ENCODE measurements around the gene RAPGEF4. TPM values are rescaled to one million over a fixed set of nuclear protein-coding genes. Genes with fewer than 3 reads are reported as not detected.

The RAPGEF4 gene
- total RNA-seq, 1 experiment from 2014 or later: 0.98 TPM

DNA sequence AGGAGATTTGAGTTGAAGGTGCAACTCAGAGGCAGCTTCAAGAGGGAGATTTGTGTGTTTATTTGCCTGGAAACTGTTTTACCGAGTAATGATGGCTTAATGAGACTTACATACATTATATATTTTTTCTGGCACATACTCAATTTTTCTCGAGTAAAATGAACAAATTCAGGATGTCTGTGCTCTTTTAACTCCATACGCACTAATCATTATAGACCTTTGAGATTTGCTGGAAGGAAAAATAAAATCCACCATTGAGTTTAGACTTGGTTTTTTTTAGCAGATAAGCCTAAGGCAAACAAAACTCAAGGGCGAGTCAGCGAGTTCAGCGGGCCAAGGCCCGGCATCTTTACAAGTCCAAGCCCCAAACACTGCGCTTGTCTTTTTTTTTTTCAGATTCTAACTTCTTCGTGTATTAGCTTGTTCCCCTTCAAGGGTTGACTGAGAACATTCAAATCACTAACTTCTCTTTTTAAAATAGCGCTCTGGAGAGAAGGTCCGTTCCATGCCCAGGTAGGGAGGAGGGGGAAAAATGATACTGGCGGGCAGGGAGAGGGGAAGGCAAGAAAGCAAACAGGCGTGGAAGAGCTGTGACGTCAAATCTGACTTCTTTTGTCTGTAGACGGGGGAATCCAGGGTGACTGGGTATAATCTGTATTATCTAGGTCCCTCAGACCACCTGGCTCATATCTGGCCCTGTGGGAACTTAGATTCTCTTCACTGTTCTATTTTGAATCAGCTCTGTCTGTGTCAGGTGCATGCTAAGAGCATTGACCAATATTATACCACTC lies 267.3 kb downstream of the RAPGEF4 start:
- H3K36me3 Mint-ChIP-seq (ENCODE audit: insufficient read depth, unreplicated experiment): no peaks in the 10 kb centered on the region
- ChIA-PET CTCF (no interaction called here), POLR2A (interaction anchor here (0.6 kb wide), 1 partner anchor 73 kb away, joined by 4 read pairs; no protein-coding TSS in a partner anchor)
- no TSS peak for BruUV-seq (replicated peaks)
- H3K9me3 Mint-ChIP-seq (ENCODE audit: unreplicated experiment): peaks cover 6% of the 10 kb centered on the region
- TF ChIP-seq, protein P1, sequence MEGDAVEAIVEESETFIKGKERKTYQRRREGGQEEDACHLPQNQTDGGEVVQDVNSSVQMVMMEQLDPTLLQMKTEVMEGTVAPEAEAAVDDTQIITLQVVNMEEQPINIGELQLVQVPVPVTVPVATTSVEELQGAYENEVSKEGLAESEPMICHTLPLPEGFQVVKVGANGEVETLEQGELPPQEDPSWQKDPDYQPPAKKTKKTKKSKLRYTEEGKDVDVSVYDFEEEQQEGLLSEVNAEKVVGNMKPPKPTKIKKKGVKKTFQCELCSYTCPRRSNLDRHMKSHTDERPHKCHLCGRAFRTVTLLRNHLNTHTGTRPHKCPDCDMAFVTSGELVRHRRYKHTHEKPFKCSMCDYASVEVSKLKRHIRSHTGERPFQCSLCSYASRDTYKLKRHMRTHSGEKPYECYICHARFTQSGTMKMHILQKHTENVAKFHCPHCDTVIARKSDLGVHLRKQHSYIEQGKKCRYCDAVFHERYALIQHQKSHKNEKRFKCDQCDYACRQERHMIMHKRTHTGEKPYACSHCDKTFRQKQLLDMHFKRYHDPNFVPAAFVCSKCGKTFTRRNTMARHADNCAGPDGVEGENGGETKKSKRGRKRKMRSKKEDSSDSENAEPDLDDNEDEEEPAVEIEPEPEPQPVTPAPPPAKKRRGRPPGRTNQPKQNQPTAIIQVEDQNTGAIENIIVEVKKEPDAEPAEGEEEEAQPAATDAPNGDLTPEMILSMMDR (IDR thresholded peaks at IDR 0.05; ENCODE audit: insufficient read depth in 1 of 2, low read depth in 1 of 2, low read length in 1 of 2, severe bottlenecking in 1 of 2, unreplicated experiment in 1 of 2): no peak
- intact Hi-C loops (cut with micrococcal nuclease; ENCODE audit: unreplicated experiment): no loop called here
- H3K4me1 ChIP-seq: no peaks in the 10 kb centered on the region
- peaks cover 21% of the 10 kb centered on the region for H3K4me1 Mint-ChIP-seq (ENCODE audit: low read depth, unreplicated experiment)
- H3K27me3 Mint-ChIP-seq (ENCODE audit: insufficient read depth, unreplicated experiment): peaks cover 2% of the 10 kb centered on the region
- H3K36me3 ChIP-seq (ENCODE audit: control insufficient read depth, insufficient read depth, low read length): no peaks in the 10 kb centered on the region
- H3K4me3 Mint-ChIP-seq (ENCODE audit: unreplicated experiment): peak overlapping the region; percentile 62
- peak overlapping the region; percentile 49 for H3K27ac Mint-ChIP-seq (ENCODE audit: unreplicated experiment)
- no peak overlapping the region for H3K4me3 ChIP-seq (ENCODE audit: low read depth, low read length)
- H3K27me3 ChIP-seq (replicated peaks; ENCODE audit: control insufficient read depth, insufficient read depth, low read length): no peaks in the 10 kb centered on the region
- no peaks in the 10 kb centered on the region for H3K9me3 ChIP-seq
- no peak for DNase-seq

DNA sequence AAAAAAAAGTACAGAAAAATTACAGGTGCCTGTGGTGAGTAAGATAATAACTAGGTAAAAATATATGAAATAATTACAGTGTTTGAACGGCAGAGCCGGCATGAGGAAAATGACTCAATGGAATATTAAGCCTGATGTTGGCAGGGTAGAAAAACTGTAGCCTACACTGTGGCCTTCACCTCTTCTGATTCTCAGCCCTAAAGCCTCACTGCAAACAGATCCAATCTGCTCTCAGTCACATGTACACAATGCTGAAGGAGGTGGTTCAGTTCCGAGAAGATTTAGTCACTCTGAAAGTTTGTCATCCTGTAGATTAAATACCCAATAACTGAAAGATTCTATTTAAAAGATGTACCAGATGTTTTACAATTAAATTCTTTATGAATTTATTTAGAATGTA lies 273.1 kb downstream of the RAPGEF4 start:
- Histone ChIP-seq H3K36me3 (ENCODE audit: control insufficient read depth, insufficient read depth, low read length) (no peaks in the 10 kb centered on the region), H3K4me3 (ENCODE audit: low read depth, low read length) (no peak overlapping the region), H3K27me3 (replicated peaks; ENCODE audit: control insufficient read depth, insufficient read depth, low read length) (no peaks in the 10 kb centered on the region), H3K9me3 (no peaks in the 10 kb centered on the region), H3K4me1 (no peaks in the 10 kb centered on the region)
- H3K36me3 Mint-ChIP-seq (ENCODE audit: insufficient read depth, unreplicated experiment): no peaks in the 10 kb centered on the region
- H3K27me3 Mint-ChIP-seq (ENCODE audit: insufficient read depth, unreplicated experiment): no peaks in the 10 kb centered on the region
- ChIA-PET CTCF (no interaction called here), POLR2A (no interaction called here)
- intact Hi-C loops (cut with micrococcal nuclease; ENCODE audit: unreplicated experiment): no loop called here
- TF ChIP-seq, protein P1 (IDR thresholded peaks at IDR 0.05; ENCODE audit: insufficient read depth in 1 of 2, low read depth in 1 of 2, low read length in 1 of 2, severe bottlenecking in 1 of 2, unreplicated experiment in 1 of 2): no peak
- BruUV-seq (replicated peaks): no TSS peak
- DNase-seq: no peak
- no peaks in the 10 kb centered on the region for H3K4me1 Mint-ChIP-seq (ENCODE audit: low read depth, unreplicated experiment)
- H3K4me3 Mint-ChIP-seq (ENCODE audit: unreplicated experiment): no peak overlapping the region
- H3K27ac Mint-ChIP-seq (ENCODE audit: unreplicated experiment): no peak overlapping the region
- H3K9me3 Mint-ChIP-seq (ENCODE audit: unreplicated experiment): no peaks in the 10 kb centered on the region

DNA sequence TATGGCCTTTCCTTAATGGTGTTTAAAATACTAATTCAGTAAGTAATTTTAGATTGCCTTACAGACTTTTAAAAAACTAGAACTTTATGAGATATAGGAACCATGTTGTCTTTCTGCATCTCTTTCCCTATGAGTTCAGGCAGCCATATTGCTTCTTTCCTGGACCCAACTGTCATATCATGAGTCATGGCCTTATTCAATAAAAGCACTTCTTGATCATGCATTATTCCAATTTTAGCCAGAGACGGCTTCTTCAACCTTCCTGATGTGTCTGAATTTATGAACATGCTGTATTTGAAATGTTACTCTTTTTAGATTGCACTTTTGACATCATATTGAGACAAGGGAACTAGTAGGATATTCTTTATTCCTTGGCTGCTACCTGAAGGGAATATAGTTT lies 274.6 kb downstream of the RAPGEF4 start:
- H3K4me3 Mint-ChIP-seq (ENCODE audit: unreplicated experiment): no peak overlapping the region
- no peaks in the 10 kb centered on the region for H3K4me1 ChIP-seq
- no TSS peak for BruUV-seq (replicated peaks)
- H3K4me3 ChIP-seq (ENCODE audit: low read depth, low read length): no peak overlapping the region
- no peak for DNase-seq
- H3K9me3 ChIP-seq: no peaks in the 10 kb centered on the region
- H3K27me3 Mint-ChIP-seq (ENCODE audit: insufficient read depth, unreplicated experiment): no peaks in the 10 kb centered on the region
- H3K27me3 ChIP-seq (replicated peaks; ENCODE audit: control insufficient read depth, insufficient read depth, low read length): no peaks in the 10 kb centered on the region
- H3K36me3 ChIP-seq (ENCODE audit: control insufficient read depth, insufficient read depth, low read length): no peaks in the 10 kb centered on the region
- no peak overlapping the region for H3K27ac Mint-ChIP-seq (ENCODE audit: unreplicated experiment)
- ChIA-PET CTCF (no interaction called here), POLR2A (no interaction called here)
- H3K36me3 Mint-ChIP-seq (ENCODE audit: insufficient read depth, unreplicated experiment): no peaks in the 10 kb centered on the region
- intact Hi-C loops (cut with micrococcal nuclease; ENCODE audit: unreplicated experiment): no loop called here
- TF ChIP-seq, protein P1 (IDR thresholded peaks at IDR 0.05; ENCODE audit: insufficient read depth in 1 of 2, low read depth in 1 of 2, low read length in 1 of 2, severe bottlenecking in 1 of 2, unreplicated experiment in 1 of 2): no peak
- no peaks in the 10 kb centered on the region for H3K4me1 Mint-ChIP-seq (ENCODE audit: low read depth, unreplicated experiment)
- H3K9me3 Mint-ChIP-seq (ENCODE audit: unreplicated experiment): no peaks in the 10 kb centered on the region
